Mesenchymal stem cell (in vitro differentiated cells and primary cell): ENCODE measurements around the gene KIF5A.
A peak's percentile ranks its signal among the peaks of the same experiment; 100 is the strongest.

ENCODE experiments used
- DNase-seq: peaks from one replicate; pipeline ENCODE4 v3.0.0-alpha.2; 2013
- H2AFZ ChIP-seq: one replicate; pipeline ENCODE4 v1.6.1; 2013; ENCODE audit warnings: low read depth, mild to moderate bottlenecking, control low read depth, inconsistent platforms, low read length, moderate library complexity
- H2AK5ac ChIP-seq: 2 replicates; pipeline ENCODE4 v1.6.1; 2013; ENCODE audit warnings: low read length, moderate library complexity, mild to moderate bottlenecking, inconsistent platforms; ENCODE audit not compliant: severe bottlenecking
- H2BK120ac ChIP-seq: one replicate; pipeline ENCODE4 v1.6.1; 2013; ENCODE audit warnings: low read depth, mild to moderate bottlenecking, inconsistent platforms, low read length, moderate library complexity
- H2BK12ac ChIP-seq, 2 experiments: one replicate each; pipeline ENCODE4 v1.6.1; 2013; ENCODE audit warnings: inconsistent platforms in 2 of 2, low read length in 2 of 2, mild to moderate bottlenecking in 2 of 2, moderate library complexity in 2 of 2, control low read depth in 1 of 2
- H2BK15ac ChIP-seq: one replicate; pipeline ENCODE4 v1.6.1; 2013; ENCODE audit warnings: mild to moderate bottlenecking, low read depth, inconsistent platforms; ENCODE audit not compliant: poor library complexity, severe bottlenecking
- H2BK5ac ChIP-seq: 2 replicates; pipeline ENCODE4 v1.6.1; 2013; ENCODE audit warnings: low read depth, mild to moderate bottlenecking, low read length, control low read depth, inconsistent platforms; ENCODE audit not compliant: poor library complexity, severe bottlenecking
- H3K14ac ChIP-seq, 2 experiments: one replicate each; pipeline ENCODE4 v1.6.1; 2013; ENCODE audit warnings: inconsistent platforms in 2 of 2, low read length in 2 of 2, control low read depth in 1 of 2, mild to moderate bottlenecking in 1 of 2, moderate library complexity in 1 of 2
- H3K18ac ChIP-seq, 2 experiments: one replicate each; pipeline ENCODE4 v1.6.1; 2013; ENCODE audit warnings: inconsistent platforms in 2 of 2, low read length in 2 of 2, control low read depth in 1 of 2, low read depth in 1 of 2, mild to moderate bottlenecking in 1 of 2
- H3K23ac ChIP-seq, 2 experiments: one replicate each; pipeline ENCODE4 v1.6.1; 2013; ENCODE audit warnings: inconsistent platforms in 2 of 2, low read length in 2 of 2, mild to moderate bottlenecking in 2 of 2, moderate library complexity in 2 of 2, control low read depth in 1 of 2
- H3K27ac ChIP-seq: 2 replicates; pipeline ENCODE4 v1.5.1; 2013; ENCODE audit warnings: mild to moderate bottlenecking, moderate library complexity, low read length, control low read depth, inconsistent platforms; ENCODE audit not compliant: poor library complexity, severe bottlenecking
- H3K27me3 ChIP-seq, 2 experiments: 2 replicates each; pipeline versions ENCODE4 v1.6.1 to v1.7.0; 2013; ENCODE audit warnings: low read length in 2 of 2, mild to moderate bottlenecking in 2 of 2, moderate library complexity in 2 of 2, control low read depth in 1 of 2, inconsistent platforms in 1 of 2; ENCODE audit not compliant: control insufficient read depth in 1 of 2, insufficient read depth in 1 of 2
- H3K36me3 ChIP-seq, 2 experiments: 2 replicates each; pipeline versions ENCODE4 v1.6.1 to v1.7.0; 2013; ENCODE audit warnings: low read length in 2 of 2, control low read depth in 1 of 2, inconsistent platforms in 1 of 2, low read depth in 1 of 2, mild to moderate bottlenecking in 1 of 2; ENCODE audit not compliant: insufficient read depth in 2 of 2, control insufficient read depth in 1 of 2
- H3K4ac ChIP-seq, 2 experiments: one replicate each; pipeline ENCODE4 v1.6.1; 2013; ENCODE audit warnings: inconsistent platforms in 2 of 2, low read length in 2 of 2, mild to moderate bottlenecking in 2 of 2, moderate library complexity in 2 of 2, control low read depth in 1 of 2, low read depth in 1 of 2
- H3K4me1 ChIP-seq: 2 replicates; pipeline ENCODE4 v1.6.1; 2013; ENCODE audit warnings: low read depth, low read length, control low read depth; ENCODE audit not compliant: control insufficient read depth, insufficient read depth
- H3K4me2 ChIP-seq: 2 replicates; pipeline ENCODE4 v1.6.1; 2013; ENCODE audit warnings: low read length, mild to moderate bottlenecking, inconsistent platforms; ENCODE audit not compliant: poor library complexity, severe bottlenecking
- H3K4me3 ChIP-seq, 2 experiments: 2 replicates each; pipeline versions ENCODE4 v1.5.1 to v1.7.0; 2013; ENCODE audit warnings: low read length in 2 of 2, mild to moderate bottlenecking in 2 of 2, control low read depth in 1 of 2, low read depth in 1 of 2; ENCODE audit not compliant: insufficient read depth in 1 of 2
- H3K79me1 ChIP-seq: replicated peaks from 2 replicates; pipeline ENCODE4 v1.6.1; 2013; ENCODE audit warnings: mild to moderate bottlenecking, control low read depth, low read length, inconsistent platforms; ENCODE audit not compliant: poor library complexity, severe bottlenecking
- H3K9ac ChIP-seq: 2 replicates; pipeline ENCODE4 v1.7.0; 2013; ENCODE audit warnings: mild to moderate bottlenecking, low read length, moderate library complexity
- H3K9me3 ChIP-seq: 2 replicates; pipeline ENCODE4 v1.7.0; 2013; ENCODE audit warnings: mild to moderate bottlenecking, low read length; ENCODE audit not compliant: control insufficient read depth
- H4K8ac ChIP-seq: one replicate; pipeline ENCODE4 v1.6.1; 2013; ENCODE audit warnings: inconsistent platforms, mild to moderate bottlenecking, low read length, moderate library complexity
- H4K91ac ChIP-seq: one replicate; pipeline ENCODE4 v1.6.1; 2013; ENCODE audit warnings: mild to moderate bottlenecking, low read length, inconsistent platforms
- WGBS: methylation state at CpG from one replicate; pipeline ENCODE4 v1.1.7; 2013; ENCODE audit warnings: mixed read lengths; 5-methylcytosine and 5-hydroxymethylcytosine counted together

Gene KIF5A

DNA sequence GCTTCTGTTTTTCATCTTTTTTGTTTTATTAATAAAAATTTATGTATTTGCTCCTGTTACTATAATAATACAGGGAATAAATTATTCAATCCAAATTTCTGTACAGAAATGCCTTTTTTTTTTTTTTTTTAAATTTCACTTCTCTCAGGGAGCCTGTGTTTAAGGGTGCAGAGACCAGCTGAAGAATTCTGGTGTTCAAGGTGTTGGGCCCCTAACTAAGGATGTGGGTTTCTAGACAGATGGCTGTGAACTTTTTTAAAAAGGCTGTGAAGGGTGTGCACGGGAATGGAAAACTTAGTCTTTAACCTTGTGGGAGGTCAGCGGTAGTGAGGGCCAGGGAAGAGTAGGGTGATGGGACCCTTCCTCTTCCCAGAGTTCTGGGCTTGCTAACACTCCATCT is 53.5 kb downstream of the KIF5A start:
- Histone ChIP-seq H3K23ac (no peak overlapping the region), H3K4ac (no peak overlapping the region), H2BK12ac (no peak overlapping the region), H2AFZ (no peak overlapping the region), H4K8ac (peak overlapping the region; percentile 33), H3K79me1 (peaks cover 16% of the 10 kb centered on the region), H2BK120ac (no peak overlapping the region), H3K14ac (no peak overlapping the region), H2AK5ac (no peak overlapping the region), H3K9ac (peak overlapping the region; percentile 21), H3K4me3 (no peak overlapping the region), H3K36me3 (peaks cover 0 to 41% of the 10 kb centered on the region in 2 experiments), H3K18ac (no peak overlapping the region), H3K4me2 (no peak overlapping the region), H3K27me3 (peaks cover 0 to 22% of the 10 kb centered on the region in 2 experiments), H3K9me3 (no peaks in the 10 kb centered on the region), H4K91ac (no peak overlapping the region), H3K27ac (no peak overlapping the region), H2BK15ac (no peak overlapping the region), H2BK5ac (no peak overlapping the region), H3K4me1 (peaks cover 12% of the 10 kb centered on the region)
- DNase-seq, result no peak
- 67% methylated on average over 2 of the region's 2 CpGs for WGBS

DNA sequence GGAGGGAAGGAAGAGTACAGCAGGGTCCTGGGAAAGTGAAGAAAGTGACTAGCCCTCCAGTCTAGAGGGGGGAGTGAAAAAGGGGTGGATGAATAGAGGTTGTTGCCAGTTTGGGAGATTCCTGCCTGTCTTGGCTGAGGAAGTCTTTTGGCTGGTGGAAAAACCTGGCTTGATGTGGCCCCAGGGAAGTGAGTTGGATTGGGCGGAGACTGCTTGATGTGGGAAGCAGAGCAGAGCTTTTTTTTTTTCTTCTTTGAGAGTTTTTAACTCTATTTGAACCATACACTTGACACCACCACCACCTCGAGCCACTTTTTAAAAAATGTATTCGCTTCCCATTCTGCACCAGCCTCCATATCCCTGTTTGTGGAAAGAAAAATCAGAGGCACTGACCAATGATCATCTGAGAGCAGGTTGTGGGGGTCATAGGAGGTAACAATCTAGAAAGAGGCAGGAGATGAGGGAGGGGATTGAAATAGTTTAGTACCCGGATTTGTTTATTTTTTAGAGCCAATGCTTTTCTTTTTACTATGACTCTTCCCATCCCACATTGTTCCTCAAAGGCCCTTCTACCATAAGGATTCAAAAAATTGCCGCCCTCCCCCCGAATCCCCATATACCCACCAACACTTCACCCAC is 54.1 kb downstream of the KIF5A start:
- H3K27ac ChIP-seq, result peak overlapping the region; percentile 16
- H3K4me2 ChIP-seq, result peak overlapping the region; percentile 89
- no peak overlapping the region for H3K23ac ChIP-seq
- no peak overlapping the region for H2BK12ac ChIP-seq
- WGBS, result 7% methylated on average over 2 of the region's 6 CpGs
- H3K27me3 ChIP-seq, result peaks cover 0 to 26% of the 10 kb centered on the region in 2 experiments
- no peaks in the 10 kb centered on the region for H3K9me3 ChIP-seq
- H2AK5ac ChIP-seq, result peak overlapping the region; percentile 52
- H3K79me1 ChIP-seq, result peaks cover 15% of the 10 kb centered on the region
- peaks cover 0 to 45% of the 10 kb centered on the region in 2 experiments for H3K36me3 ChIP-seq
- no peak overlapping the region for H4K91ac ChIP-seq
- peak overlapping the region; percentile 95 for H4K8ac ChIP-seq
- peak overlapping the region; percentile 54 for H2BK15ac ChIP-seq
- H3K9ac ChIP-seq, result peak overlapping the region; percentile 91
- H3K4me1 ChIP-seq, result peaks cover 12% of the 10 kb centered on the region
- H3K4me3 ChIP-seq, result peak overlapping the region; percentile 72 to 81
- no peak for DNase-seq
- H2BK5ac ChIP-seq, result no peak overlapping the region
- H3K14ac ChIP-seq, result no peak overlapping the region
- peak overlapping the region; percentile 93 for H2AFZ ChIP-seq
- peak overlapping the region; percentile 83 for H2BK120ac ChIP-seq
- peak overlapping the region; percentile 79 to 83 for H3K18ac ChIP-seq
- H3K4ac ChIP-seq, result peak overlapping the region; percentile 66 to 90

DNA sequence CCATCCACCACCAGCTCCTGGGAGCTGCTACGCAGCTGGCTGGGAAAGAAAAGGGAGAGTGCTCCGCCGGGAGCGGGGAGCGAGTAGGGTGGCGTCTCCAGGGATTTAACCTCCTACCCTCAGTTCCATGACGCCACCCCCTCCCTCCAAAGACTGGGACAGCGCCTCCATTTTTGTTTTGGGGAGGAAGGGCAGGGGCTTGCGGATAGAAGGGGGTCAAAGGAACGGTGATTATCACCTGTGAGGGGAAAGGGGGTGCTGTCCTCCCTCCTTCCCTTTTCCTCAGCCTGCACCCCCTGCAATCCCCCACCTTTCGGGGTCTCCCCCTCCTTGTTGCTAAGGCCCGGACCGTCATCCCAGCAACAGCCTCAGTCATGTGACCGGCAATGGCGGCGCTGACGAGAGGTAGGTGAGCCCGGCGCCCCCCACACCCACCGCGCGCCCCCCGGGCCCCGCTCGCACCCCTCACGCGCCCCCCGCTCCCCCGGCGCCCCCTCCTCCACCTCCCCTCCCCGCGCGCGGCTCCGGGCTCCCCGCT is 54.7 kb downstream of the KIF5A start, which contains the start of gene DTX3:
DTX3 (plus strand) TSS at position 371 of the 538 bp plus-strand sequence. CDS start 1,694 bp downstream, outside the sequence.
- H2BK12ac ChIP-seq, result no peak within 1 kb of the TSS
- no peaks in the 10 kb centered on the region for H3K9me3 ChIP-seq

More for the DNA sequence above, 54.7 kb downstream of the KIF5A start, which contains the start of gene DTX3:
- peak within 1 kb of the TSS; percentile 79 to 83 for H3K18ac ChIP-seq
- H3K79me1 ChIP-seq, result peaks cover 15% of the 10 kb centered on the region
- DNase-seq, result peak; percentile 36
- peak within 1 kb of the TSS; percentile 89 for H3K4me2 ChIP-seq
- peaks cover 0 to 31% of the 10 kb centered on the region in 2 experiments for H3K27me3 ChIP-seq
- H3K14ac ChIP-seq, result peak within 1 kb of the TSS; percentile 9 to 96
- peak within 1 kb of the TSS; percentile 88 for H2BK15ac ChIP-seq
- peak within 1 kb of the TSS; percentile 52 for H2AK5ac ChIP-seq
- peak within 1 kb of the TSS; percentile 93 for H2AFZ ChIP-seq
- peak within 1 kb of the TSS; percentile 91 for H3K9ac ChIP-seq
- peak within 1 kb of the TSS; percentile 85 for H4K91ac ChIP-seq
- H4K8ac ChIP-seq, result peak within 1 kb of the TSS; percentile 99
- H2BK5ac ChIP-seq, result no peak within 1 kb of the TSS
- peaks cover 0 to 46% of the 10 kb centered on the region in 2 experiments for H3K36me3 ChIP-seq
- H3K4me3 ChIP-seq, result peak within 1 kb of the TSS; percentile 72 to 81
- peaks cover 12% of the 10 kb centered on the region for H3K4me1 ChIP-seq
- peak within 1 kb of the TSS; percentile 16 for H3K27ac ChIP-seq
- peak within 1 kb of the TSS; percentile 90 to 96 for H3K4ac ChIP-seq
- peak within 1 kb of the TSS; percentile 83 for H2BK120ac ChIP-seq
- H3K23ac ChIP-seq, result peak within 1 kb of the TSS in 1 of 2 experiments; percentile 46
- 3% methylated on average over 12 of the region's 36 CpGs for WGBS
